Renal cortex interstitium (tissue), 11 donors: Measurements from ENCODE around the gene FOXK1. TPM values are rescaled to one million over a fixed set of nuclear protein-coding genes. Genes with fewer than 3 reads are reported as not detected.

Experiments
- DNase-seq, 11 donors: peaks; one replicate each; pipeline ENCODE4 v3.0.0-alpha.2; 2013; ENCODE audit warnings: low read depth in 9 of 11, low spot score in 4 of 11; ENCODE audit errors: extremely low read depth in 1 of 11
- polyA plus RNA-seq, 3 donors: library from polyadenylated mRNA; unstranded; fragments of 120-200 nt; gene quantifications; one replicate each; pipeline ENCODE4 v1.2.1, GENCODE V29; 2013; ENCODE audit not compliant: insufficient read length in 3 of 3

The FOXK1 gene
- polyA plus RNA-seq, 3 donors, result 16.9 to 19.8 (median 19.5) TPM

- DNase-seq, result no peak
Observed at GRCh38 chr7:4819560-4820404, 137.7 kb downstream of the FOXK1 start.

- DNase-seq, result no peak
Observed at GRCh38 chr7:4820405-4820966, 138.4 kb downstream of the FOXK1 start.

Other genes with a start within 250 kb of the FOXK1 start
- gene AP5Z1, start 93.3 kb downstream of the FOXK1 start, polyA plus RNA-seq, result 10 to 100 TPM; 14.9 to 31.4 (median 26.5) TPM
- gene PAPOLB, start 179.7 kb downstream of the FOXK1 start, polyA plus RNA-seq, result under 1 TPM; 0.09 to 0.12 (median 0.10) TPM
- gene RADIL, start 201.4 kb downstream of the FOXK1 start, polyA plus RNA-seq, result 1 to 10 TPM; 2.1 to 3.5 (median 2.8) TPM